Endothelial cell of umbilical vein (primary cell): ENCODE data around the gene DLST. TPM values are rescaled to one million over a fixed set of nuclear protein-coding genes. Genes with fewer than 3 reads are reported as not detected.

Experiments used
- BruUV-seq: library from RNA; stranded (reverse); fragments of 400-500 nt; replicated peaks from 2 replicates; lab custom pipeline; 2021; lab: Mats Ljungman, UMichigan
- CTCF ChIA-PET: fragments of 300-600, 350-600 bp; sonication (Branson Sonifier 250); formaldehyde crosslinking; loops from one replicate; lab custom pipeline; 2021; ENCODE audit warnings: antibody characterized with exemption, inconsistent platforms; lab: Charles Lee
- POLR2A ChIA-PET: fragments of 300-600, 350-600 bp; sonication (Branson Sonifier 250); formaldehyde crosslinking; loops from one replicate; lab custom pipeline; 2021; ENCODE audit warnings: antibody characterized with exemption, inconsistent platforms; lab: Charles Lee
- DNase-seq: peaks from one replicate; pipeline ENCODE4 v3.0.0-alpha.2; 2011; ENCODE audit warnings: low read depth, low spot score
- FAIRE-seq: peaks from 2 replicates; lab custom pipeline; 2011; peaks lifted over from hg19 to GRCh38; lab: Jason Lieb, UNC
- H2AFZ ChIP-seq: 2 replicates; pipeline ENCODE4 v1.6.0; 2012; ENCODE audit warnings: low read depth, low read length, control low read depth, inconsistent platforms
- H3K27ac ChIP-seq: 2 replicates; pipeline ENCODE4 v1.5.1; 2011; ENCODE audit warnings: low read depth, mild to moderate bottlenecking, control low read depth, low read length, moderate library complexity; ENCODE audit not compliant: insufficient read depth
- H3K27me3 ChIP-seq, 2 experiments: 2 replicates each; pipeline versions ENCODE4 v1.6.0 to v1.6.1; 2011; ENCODE audit warnings: low read length in 2 of 2, mixed read lengths in 1 of 2; ENCODE audit not compliant: control insufficient read depth in 2 of 2, insufficient read depth in 2 of 2
- H3K36me3 ChIP-seq, 2 experiments: 2 replicates in 1 of 2; 3 replicates in 1 of 2; pipeline ENCODE4 v1.5.1; 2011; ENCODE audit warnings: low read length in 2 of 2, mild to moderate bottlenecking in 1 of 2, moderate library complexity in 1 of 2; ENCODE audit not compliant: control insufficient read depth in 2 of 2, insufficient read depth in 2 of 2; ENCODE audit errors: extremely low read depth in 1 of 2
- H3K4me1 ChIP-seq: 3 replicates; pipeline ENCODE4 v1.5.1; 2011; ENCODE audit warnings: mild to moderate bottlenecking, low read length; ENCODE audit not compliant: control insufficient read depth, insufficient read depth; ENCODE audit errors: extremely low read depth
- H3K4me2 ChIP-seq: 2 replicates; pipeline ENCODE4 v1.6.1; 2011; ENCODE audit warnings: low read length, control low read depth, mixed read lengths; ENCODE audit not compliant: insufficient read depth
- H3K4me3 ChIP-seq, 3 experiments: fragments of 200-600 bp in 1 of 3; sonication (generic), shearing (Covaris generic) in 1 of 3; replicated peaks in 1 of 3; 2 replicates each; pipeline ENCODE4 v1.5.1; 2011 to 2016; ENCODE audit warnings: control low read depth in 3 of 3, low read length in 3 of 3, mild to moderate bottlenecking in 2 of 3, inconsistent platforms in 1 of 3, low read depth in 1 of 3, moderate library complexity in 1 of 3; ENCODE audit not compliant: insufficient read depth in 1 of 3
- H3K79me2 ChIP-seq: 2 replicates; pipeline ENCODE4 v1.6.0; 2012; ENCODE audit warnings: low read length, inconsistent platforms; ENCODE audit not compliant: control insufficient read depth, insufficient read depth
- H3K9ac ChIP-seq: replicated peaks from 2 replicates; pipeline ENCODE3; 2011; ENCODE audit warnings: low read length, control low read depth; ENCODE audit not compliant: insufficient read depth; ENCODE audit errors: extremely low read depth
- H3K9me1 ChIP-seq: replicated peaks from 3 replicates; pipeline ENCODE4 v1.6.0; 2011; ENCODE audit warnings: mild to moderate bottlenecking, low read length; ENCODE audit not compliant: control insufficient read depth, insufficient read depth; ENCODE audit errors: extremely low read depth
- H3K9me3 ChIP-seq: replicated peaks from 2 replicates; pipeline ENCODE4 v1.5.1; 2012; ENCODE audit warnings: low read length, inconsistent platforms; ENCODE audit not compliant: control insufficient read depth, insufficient read depth
- H4K20me1 ChIP-seq: replicated peaks from 2 replicates; pipeline ENCODE3; 2011; ENCODE audit warnings: mild to moderate bottlenecking, low read length; ENCODE audit not compliant: control insufficient read depth, insufficient read depth; ENCODE audit errors: extremely low read depth
- EZH2 ChIP-seq: IDR thresholded peaks from 2 replicates; pipeline ENCODE4 v1.6.1; 2012; ENCODE audit warnings: borderline replicate concordance, low read depth, mild to moderate bottlenecking, moderate library complexity, low read length, inconsistent platforms; ENCODE audit not compliant: severe bottlenecking
- FOS ChIP-seq: IDR thresholded peaks from 2 replicates; pipeline ENCODE4 v1.6.1; 2011; ENCODE audit warnings: mild to moderate bottlenecking, low read length, moderate library complexity, borderline replicate concordance; ENCODE audit not compliant: insufficient read depth
- GATA2 ChIP-seq: IDR thresholded peaks from 2 replicates; pipeline ENCODE4 v1.7.0; 2011; ENCODE audit warnings: low read depth, mild to moderate bottlenecking, moderate library complexity, mixed read lengths, low read length; ENCODE audit not compliant: insufficient read length, insufficient read depth
- JUN ChIP-seq: IDR thresholded peaks from 2 replicates; pipeline ENCODE4 v1.6.1; 2011; ENCODE audit warnings: borderline replicate concordance, low read depth; ENCODE audit not compliant: insufficient read length, insufficient read depth
- MAX ChIP-seq: IDR thresholded peaks from 2 replicates; pipeline ENCODE4 v1.6.1; 2011; ENCODE audit not compliant: insufficient read depth, insufficient read length
- MYC ChIP-seq: IDR thresholded peaks from one replicate; pipeline ENCODE4 v1.6.1; 2011; ENCODE audit warnings: mild to moderate bottlenecking, low read depth, low read length
- POLR2A ChIP-seq: IDR thresholded peaks from 2 replicates; pipeline ENCODE4 v1.6.1; 2012; ENCODE audit warnings: low read depth, mild to moderate bottlenecking, control low read depth, low read length
- POLR2AphosphoS5 ChIP-seq: IDR thresholded peaks from 2 replicates; pipeline ENCODE4 v1.6.1; 2012; ENCODE audit warnings: low read depth, mild to moderate bottlenecking, control low read depth, low read length, moderate library complexity; ENCODE audit not compliant: insufficient read depth
- dilution Hi-C: fragments of 300-500 bp; cut with MboI; formaldehyde crosslinking; loops from one replicate; pipeline ENCODE4 v1.15.0; 2019; ENCODE audit warnings: low sequenced_read_pairs; ENCODE audit not compliant: extremely low pct_ligation_motif_present
- intact Hi-C: fragments of 100-400 bp; cut with micrococcal nuclease; formaldehyde crosslinking; loops from one replicate; pipeline ENCODE4 v1.10.0; 2022
- polyA plus RNA-seq, 4 experiments: library from polyadenylated mRNA; depleted of rRNA in 3 of 4; stranded (reverse) in 3 of 4; unstranded in 1 of 4; fragments of >200 nt; gene quantifications; 2 replicates each; pipeline versions ENCODE4 v1.2.1 to v1.2.3, GENCODE V29; 2011 to 2012; ENCODE audit warnings: missing spikeins in 1 of 4
- total RNA-seq: library from RNA; stranded (reverse); gene quantifications from 2 replicates; pipeline ENCODE4 v1.2.3, GENCODE V29; 2021
- TF ChIP-seq, protein P1 (sequence below), 2 donors: IDR thresholded peaks; 1 replicate in 1 of 2; 2 replicates in 1 of 2; pipeline ENCODE4 v1.5.1; 2011; ENCODE audit warnings: low read length in 2 of 2, mild to moderate bottlenecking in 2 of 2, moderate library complexity in 2 of 2, control low read depth in 1 of 2, inconsistent platforms in 1 of 2, low read depth in 1 of 2; ENCODE audit not compliant: insufficient read depth in 1 of 2; ENCODE audit errors: extremely low read depth in 1 of 2

DLST gene
- total and polyA plus RNA-seq, 2 donors (not counting 3 experiments of a cell fraction or from before 2014, with no cell fraction given) = 98.4 to 110 TPM

GRCh38 chr14:74846968-74847665 is 34.6 kb upstream of the DLST start:
- Histone ChIP-seq H3K9me1 (no peaks in the 10 kb centered on the region), H4K20me1 (no peaks in the 10 kb centered on the region), H3K79me2 (no peaks in the 10 kb centered on the region), H3K9me3 (no peaks in the 10 kb centered on the region), H3K4me2 (no peak overlapping the region), H3K4me3 (no peak overlapping the region), H3K27me3 (no peaks in the 10 kb centered on the region), H2AFZ (no peak overlapping the region), H3K36me3 (no peaks in the 10 kb centered on the region), H3K27ac (no peak overlapping the region), H3K4me1 (no peaks in the 10 kb centered on the region), H3K9ac (no peak overlapping the region)
- BruUV-seq = no TSS peak
- ChIA-PET CTCF (interaction anchor here (1.0 to 8.2 kb wide), 3 partner anchors 14 to 238 kb away, joined by 3 to 62 read pairs (median 5); no protein-coding TSS in a partner anchor), POLR2A (no interaction called here)
- intact Hi-C loops (no loop called here), dilution Hi-C loops (no loop called here)
- no peak for DNase-seq
- FAIRE-seq = no peak
- no peak for TF ChIP-seq GATA2
- TF ChIP-seq FOS = peak; percentile 49

DNA sequence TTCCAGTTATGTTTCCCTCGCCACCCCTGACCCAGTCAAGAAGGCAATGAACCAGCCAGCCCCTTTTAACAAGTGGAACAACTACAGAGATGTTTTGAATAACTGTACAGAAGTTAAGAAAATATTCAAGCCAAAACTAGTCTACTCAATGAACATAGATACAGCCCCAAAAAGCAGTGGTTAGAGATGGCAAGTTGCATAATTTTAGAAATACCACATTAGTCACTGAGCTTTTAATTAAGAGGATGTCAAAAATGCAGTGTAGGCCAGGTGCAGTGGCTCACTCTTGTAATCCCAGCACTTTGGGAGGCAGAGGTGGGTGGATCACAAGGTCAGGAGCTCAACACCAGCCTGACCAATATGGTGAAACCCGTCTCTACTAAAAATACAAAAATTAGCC is 32.9 kb upstream of the DLST start:
- Histone ChIP-seq H2AFZ (no peak overlapping the region), H3K4me3 (no peak overlapping the region), H3K27me3 (no peaks in the 10 kb centered on the region), H3K79me2 (no peaks in the 10 kb centered on the region), H4K20me1 (no peaks in the 10 kb centered on the region), H3K4me1 (no peaks in the 10 kb centered on the region), H3K27ac (no peak overlapping the region), H3K36me3 (no peaks in the 10 kb centered on the region), H3K9ac (no peak overlapping the region), H3K9me3 (no peaks in the 10 kb centered on the region), H3K9me1 (no peaks in the 10 kb centered on the region), H3K4me2 (no peak overlapping the region)
- intact Hi-C loops (no loop called here), dilution Hi-C loops (no loop called here)
- CTCF ChIA-PET = interaction anchor here (0.7 to 8.2 kb wide), 4 partner anchors 8 to 57 kb away, joined by 3 to 62 read pairs (median 4); no protein-coding TSS in a partner anchor
- no TSS peak for BruUV-seq
- FAIRE-seq (no peak), DNase-seq (no peak)
- POLR2A ChIA-PET = no interaction called here
- no peak for TF ChIP-seq MAX
- no peak for TF ChIP-seq EZH2
- TF ChIP-seq, protein P1, sequence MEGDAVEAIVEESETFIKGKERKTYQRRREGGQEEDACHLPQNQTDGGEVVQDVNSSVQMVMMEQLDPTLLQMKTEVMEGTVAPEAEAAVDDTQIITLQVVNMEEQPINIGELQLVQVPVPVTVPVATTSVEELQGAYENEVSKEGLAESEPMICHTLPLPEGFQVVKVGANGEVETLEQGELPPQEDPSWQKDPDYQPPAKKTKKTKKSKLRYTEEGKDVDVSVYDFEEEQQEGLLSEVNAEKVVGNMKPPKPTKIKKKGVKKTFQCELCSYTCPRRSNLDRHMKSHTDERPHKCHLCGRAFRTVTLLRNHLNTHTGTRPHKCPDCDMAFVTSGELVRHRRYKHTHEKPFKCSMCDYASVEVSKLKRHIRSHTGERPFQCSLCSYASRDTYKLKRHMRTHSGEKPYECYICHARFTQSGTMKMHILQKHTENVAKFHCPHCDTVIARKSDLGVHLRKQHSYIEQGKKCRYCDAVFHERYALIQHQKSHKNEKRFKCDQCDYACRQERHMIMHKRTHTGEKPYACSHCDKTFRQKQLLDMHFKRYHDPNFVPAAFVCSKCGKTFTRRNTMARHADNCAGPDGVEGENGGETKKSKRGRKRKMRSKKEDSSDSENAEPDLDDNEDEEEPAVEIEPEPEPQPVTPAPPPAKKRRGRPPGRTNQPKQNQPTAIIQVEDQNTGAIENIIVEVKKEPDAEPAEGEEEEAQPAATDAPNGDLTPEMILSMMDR (IDR thresholded peaks at IDR 0.05; ENCODE audit: extremely low read depth in 1 of 2, insufficient read depth in 1 of 2, low read depth in 1 of 2, low read length in 2 of 2) = no peak
- TF ChIP-seq POLR2AphosphoS5 = no peak
- no peak for TF ChIP-seq MYC
- TF ChIP-seq POLR2A = no peak
- no peak for TF ChIP-seq GATA2
- TF ChIP-seq JUN = no peak
- TF ChIP-seq FOS = no peak
